DMS 273 treated with DMSO at 0.1 percent for 48 hours (cell line): ENCODE measurements around the gene ART5.
A peak's percentile ranks its signal among the peaks of the same experiment; 100 is the strongest.
"Not testable (repeated sequence)": the region's sequence is repeated elsewhere in the genome, so short reads cannot be mapped to it uniquely, and the experiment has no call there.

Experiments
- DNase-seq: peaks from one replicate; lab custom pipeline; 2025; lab: John Stamatoyannopoulos, UW

ART5 gene

GRCh38 chr11:3658252-3658651 is 16.5 kb upstream of the ART5 start:
- DNase-seq = no peak

GRCh38 chr11:3657331-3657730 is 15.5 kb upstream of the ART5 start:
- not testable (repeated sequence) for DNase-seq

DNA sequence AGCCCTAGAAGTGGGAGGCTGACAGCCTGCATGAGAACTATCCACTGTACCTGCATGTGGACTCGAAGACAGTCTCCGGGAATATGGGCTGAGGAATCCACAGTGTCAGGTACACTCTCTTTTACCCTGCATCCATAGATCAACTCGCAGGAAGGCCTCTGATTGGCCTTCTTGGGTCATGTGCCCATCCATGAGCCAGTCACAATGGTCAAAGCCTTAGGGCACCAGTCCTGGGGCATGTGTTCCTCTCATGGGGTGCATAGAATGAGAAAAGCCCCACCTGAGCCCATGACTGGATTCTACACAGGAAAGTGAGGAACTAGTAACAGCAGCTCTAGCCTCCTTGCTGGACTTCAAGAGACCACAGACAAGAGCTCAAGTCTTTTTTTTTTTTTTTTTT is 13.8 kb upstream of the ART5 start:
- no peak for DNase-seq

DNA sequence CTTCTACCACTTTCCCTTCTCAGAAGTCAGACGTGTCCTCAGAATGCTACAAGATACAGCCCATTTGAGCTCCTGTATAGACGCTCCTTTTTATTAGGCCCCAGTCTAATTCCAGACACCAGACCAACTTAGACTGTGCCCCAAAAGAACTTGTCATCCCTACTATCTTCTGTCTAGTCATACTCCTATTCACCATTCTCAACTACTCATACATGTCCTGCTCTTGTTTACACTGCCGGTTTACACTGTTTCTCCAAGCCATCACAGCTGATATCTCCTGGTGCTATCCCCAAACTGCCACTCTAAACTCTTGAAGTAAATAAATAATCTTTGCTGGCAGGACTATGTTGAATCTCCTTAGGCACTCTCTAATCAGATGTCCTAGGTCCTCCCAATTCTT is 10.7 kb upstream of the ART5 start:
- not testable (repeated sequence) for DNase-seq

DNA sequence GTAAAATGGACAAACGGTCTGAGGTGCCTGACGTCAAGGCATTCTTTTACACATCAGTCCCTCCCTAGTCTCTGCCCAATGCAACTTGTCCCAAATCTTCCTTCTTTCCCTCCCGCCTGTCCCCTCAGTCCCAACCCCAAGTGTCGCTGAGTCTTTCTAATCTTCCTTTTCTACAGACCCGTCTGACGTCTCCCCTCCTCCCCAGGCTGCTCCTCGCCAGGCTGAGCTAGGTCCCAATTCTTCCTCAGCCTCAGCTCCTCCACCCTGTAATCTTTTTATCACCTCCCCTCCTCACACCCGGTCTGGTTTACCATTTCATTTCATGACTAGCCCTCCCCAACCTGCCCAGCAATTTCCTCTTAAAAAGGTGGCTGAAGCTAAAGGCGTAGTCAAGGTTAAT is 7.6 kb upstream of the ART5 start:
- not testable (repeated sequence) for DNase-seq

GRCh38 chr11:3648843-3649242 is 7.1 kb upstream of the ART5 start:
- not testable (repeated sequence) for DNase-seq

DNA sequence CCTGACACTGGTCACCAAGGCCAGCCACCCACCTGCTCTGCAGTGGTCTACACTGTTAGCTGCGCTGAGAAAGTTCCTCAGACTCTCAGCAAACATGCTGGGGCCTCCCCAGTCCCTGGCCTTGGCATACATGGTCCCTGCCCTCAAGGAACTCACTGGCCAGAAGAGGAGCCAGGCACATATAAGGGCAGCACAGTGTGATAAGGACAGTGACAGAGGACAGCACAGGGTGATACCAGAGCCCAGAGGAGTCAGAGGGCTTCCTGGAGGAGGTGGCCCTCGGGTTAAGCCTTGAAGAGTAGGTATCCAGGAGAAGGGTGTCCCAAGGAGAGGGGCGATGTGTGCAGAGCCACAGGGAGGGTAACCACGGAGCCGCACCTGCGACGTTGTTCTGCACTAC is 3.8 kb upstream of the ART5 start:
- no peak for DNase-seq

GRCh38 chr11:3644817-3645235 is 3.0 kb upstream of the ART5 start, which contains the start of gene ART1:
Gene ART1, plus strand, starts transcription at chr11:3645128. Its CDS starts 14,086 bp downstream, at chr11:3659214.
- no peak for DNase-seq

- DNase-seq = not testable (repeated sequence)
These were observed 1.3 kb upstream of the ART5 start for GRCh38 chr11:3643102-3643546.

GRCh38 chr11:3642071-3642951 is 519 bp upstream of the ART5 start:
- peak; percentile 23 for DNase-seq

GRCh38 chr11:3641191-3641590 is 601 bp downstream of the ART5 start:
- DNase-seq = no peak

- DNase-seq = no peak
These were observed 2.0 kb downstream of the ART5 start for GRCh38 chr11:3639841-3640240.

DNA sequence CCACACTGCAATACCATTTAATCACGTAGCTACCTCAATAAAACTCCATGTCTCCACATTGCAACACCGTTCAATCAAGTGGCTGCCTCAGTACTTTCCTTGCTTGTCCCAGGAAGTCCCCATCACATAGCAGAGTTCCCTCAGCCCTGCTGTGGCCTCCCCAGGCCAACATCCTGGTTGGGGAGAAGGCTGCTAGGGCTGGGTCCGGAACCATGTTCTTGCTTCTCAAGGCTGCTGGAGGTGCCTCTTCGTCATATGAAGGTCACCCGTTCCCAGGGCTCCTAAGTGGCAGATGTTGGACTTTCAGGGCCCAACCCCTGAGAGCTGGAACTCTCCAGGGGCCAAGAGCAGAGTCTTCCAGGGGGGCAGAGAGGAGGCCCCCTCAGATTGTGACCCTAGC is 3.3 kb downstream of the ART5 start:
- no peak for DNase-seq

- DNase-seq = no peak
These were observed 4.6 kb downstream of the ART5 start for GRCh38 chr11:3637201-3637600.

GRCh38 chr11:3635641-3636375 is 6.0 kb downstream of the ART5 start:
- no peak for DNase-seq

DNA sequence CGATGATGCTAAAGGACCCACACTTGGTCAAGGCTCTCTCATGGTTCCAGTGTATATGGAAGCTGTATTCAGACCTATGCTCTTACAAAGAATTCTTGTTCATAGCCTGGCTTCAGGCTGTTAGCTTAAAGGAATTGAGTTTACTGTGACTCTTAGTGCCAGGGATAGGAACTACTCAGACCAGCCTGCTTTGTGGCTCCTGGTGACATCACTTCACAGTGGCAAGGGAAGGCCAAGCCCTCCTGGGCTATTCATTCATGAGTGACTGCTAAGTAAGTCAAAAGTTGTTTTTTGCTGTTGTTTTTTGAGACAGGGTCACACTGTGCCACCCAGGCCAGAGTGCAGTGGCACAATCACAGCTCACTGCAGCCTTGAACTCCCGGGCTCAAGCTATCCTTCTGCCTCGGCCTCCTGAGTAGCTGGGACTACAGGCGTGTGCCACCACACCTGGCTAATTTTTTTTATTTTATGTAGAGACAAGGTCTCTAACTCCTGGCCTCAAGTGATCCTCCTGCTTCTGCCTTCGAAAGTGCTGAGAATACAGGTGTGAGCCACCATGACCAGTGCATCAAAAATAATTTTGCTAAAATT is 9.6 kb downstream of the ART5 start:
- no peak for DNase-seq

DNA sequence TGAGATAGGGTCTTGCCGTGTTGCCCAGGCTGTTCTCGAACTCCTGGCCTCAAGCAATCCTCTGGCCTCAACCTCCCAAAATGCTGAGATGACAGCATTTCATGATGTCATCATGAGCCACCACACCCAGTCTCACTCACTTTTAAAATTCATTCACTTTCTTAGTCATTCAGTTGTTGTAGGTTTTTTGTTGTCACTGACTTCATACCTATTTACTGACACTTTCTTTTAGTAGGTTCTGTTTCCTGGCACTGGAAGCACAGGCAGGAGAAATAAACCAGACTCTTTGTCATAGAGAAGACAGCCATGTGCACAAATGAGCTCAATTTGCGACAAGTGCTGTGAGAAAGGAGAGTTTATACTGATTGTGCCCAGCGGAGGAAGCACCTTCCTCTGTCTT is 10.5 kb downstream of the ART5 start:
- no peak for DNase-seq

DNA sequence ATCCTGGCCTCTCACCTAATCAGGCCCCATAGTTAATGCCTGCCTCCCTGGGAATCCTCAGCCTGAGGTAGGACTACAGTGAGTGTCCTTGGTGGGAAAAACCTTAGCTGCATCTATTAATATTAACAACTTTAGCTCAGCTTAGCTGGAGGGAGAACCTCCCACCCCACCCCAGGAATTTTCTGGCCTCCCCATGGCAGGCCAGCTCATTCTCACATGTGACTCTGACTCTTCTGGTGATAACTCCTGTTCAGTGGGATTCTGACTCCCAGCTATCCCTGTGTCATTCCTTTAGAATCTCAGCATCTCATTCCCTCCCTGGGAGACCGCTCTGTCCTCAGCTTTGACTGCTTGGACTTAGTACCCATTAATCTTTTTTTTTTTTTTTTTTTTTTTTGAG is 14.5 kb downstream of the ART5 start:
- no peak for DNase-seq

- DNase-seq = no peak
These were observed 15.4 kb downstream of the ART5 start for GRCh38 chr11:3626250-3626960.

GRCh38 chr11:3623767-3624458 is 17.9 kb downstream of the ART5 start:
- DNase-seq = no peak

- DNase-seq = no peak
These were observed 18.7 kb downstream of the ART5 start for GRCh38 chr11:3623121-3623520.
